ENCODE measurements around the gene VMP1. TPM values are rescaled to one million over a fixed set of nuclear protein-coding genes. Genes with fewer than 3 reads are reported as not detected.

VMP1 gene
- total RNA-seq: 53.8 and 62.6 TPM in 2 replicates
- long read RNA-seq, full-length matches to known transcripts: 270 of 325 reads
- long read RNA-seq, partial matches to known transcripts: 11 of 325 reads
- long read RNA-seq, other reads (novel, unspliced or antisense): 44 of 325 reads

DNA sequence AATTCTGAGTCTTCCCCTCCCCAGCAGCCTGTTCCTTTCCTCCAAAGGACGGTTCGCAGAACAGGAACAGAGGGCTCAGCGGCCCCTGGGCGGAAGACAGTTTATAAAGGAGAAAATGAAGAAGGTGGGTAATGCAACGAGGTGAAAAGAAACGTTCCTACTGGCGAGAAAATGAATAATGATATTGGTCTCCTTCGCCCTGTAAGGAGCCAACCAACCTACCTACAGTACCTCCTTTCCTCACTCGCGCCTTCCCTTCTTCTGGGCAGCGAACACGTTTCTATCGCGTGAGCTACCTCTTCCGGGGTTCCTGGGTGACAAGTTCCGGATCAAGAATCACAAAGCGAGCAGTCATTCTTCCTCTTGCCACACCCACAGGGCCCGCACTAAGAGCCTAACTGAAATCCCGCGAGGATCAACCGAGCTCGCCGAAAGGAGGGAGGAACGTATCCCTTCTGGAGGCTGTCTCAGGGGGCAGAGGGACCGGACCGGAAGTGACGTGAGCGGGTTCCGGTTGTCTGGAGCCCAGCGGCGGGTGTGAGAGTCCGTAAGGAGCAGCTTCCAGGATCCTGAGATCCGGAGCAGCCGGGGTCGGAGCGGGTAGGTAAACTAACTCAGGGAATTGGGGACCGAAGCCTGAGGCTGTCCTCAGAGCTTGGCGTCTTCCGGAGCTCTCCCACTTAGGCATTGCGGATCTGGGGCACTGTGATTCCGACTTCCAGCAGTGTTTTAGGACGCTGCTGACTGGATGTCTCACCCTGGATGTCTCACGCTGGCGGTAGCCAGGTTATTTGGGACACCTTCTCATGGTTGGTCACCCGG lies at the start of gene VMP1, which contains the start of gene PTRH2:
VMP1 (plus strand) TSS at position 506 of the 822 bp plus-strand sequence. CDS start 23,793 bp downstream, outside the sequence.
PTRH2 (minus strand) TSS at position 282 of the 822 bp plus-strand sequence. CDS start 9,452 bp downstream, outside the sequence.
- no peaks in the 10 kb centered on the region for H3K27me3 Mint-ChIP-seq (ENCODE audit: low read depth)
- DNase-seq (ENCODE audit: low read depth, low spot score): peak; percentile 93
- TF ChIP-seq, protein P1, sequence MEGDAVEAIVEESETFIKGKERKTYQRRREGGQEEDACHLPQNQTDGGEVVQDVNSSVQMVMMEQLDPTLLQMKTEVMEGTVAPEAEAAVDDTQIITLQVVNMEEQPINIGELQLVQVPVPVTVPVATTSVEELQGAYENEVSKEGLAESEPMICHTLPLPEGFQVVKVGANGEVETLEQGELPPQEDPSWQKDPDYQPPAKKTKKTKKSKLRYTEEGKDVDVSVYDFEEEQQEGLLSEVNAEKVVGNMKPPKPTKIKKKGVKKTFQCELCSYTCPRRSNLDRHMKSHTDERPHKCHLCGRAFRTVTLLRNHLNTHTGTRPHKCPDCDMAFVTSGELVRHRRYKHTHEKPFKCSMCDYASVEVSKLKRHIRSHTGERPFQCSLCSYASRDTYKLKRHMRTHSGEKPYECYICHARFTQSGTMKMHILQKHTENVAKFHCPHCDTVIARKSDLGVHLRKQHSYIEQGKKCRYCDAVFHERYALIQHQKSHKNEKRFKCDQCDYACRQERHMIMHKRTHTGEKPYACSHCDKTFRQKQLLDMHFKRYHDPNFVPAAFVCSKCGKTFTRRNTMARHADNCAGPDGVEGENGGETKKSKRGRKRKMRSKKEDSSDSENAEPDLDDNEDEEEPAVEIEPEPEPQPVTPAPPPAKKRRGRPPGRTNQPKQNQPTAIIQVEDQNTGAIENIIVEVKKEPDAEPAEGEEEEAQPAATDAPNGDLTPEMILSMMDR (conservative IDR thresholded peaks at IDR 0.05): no peak

DNA sequence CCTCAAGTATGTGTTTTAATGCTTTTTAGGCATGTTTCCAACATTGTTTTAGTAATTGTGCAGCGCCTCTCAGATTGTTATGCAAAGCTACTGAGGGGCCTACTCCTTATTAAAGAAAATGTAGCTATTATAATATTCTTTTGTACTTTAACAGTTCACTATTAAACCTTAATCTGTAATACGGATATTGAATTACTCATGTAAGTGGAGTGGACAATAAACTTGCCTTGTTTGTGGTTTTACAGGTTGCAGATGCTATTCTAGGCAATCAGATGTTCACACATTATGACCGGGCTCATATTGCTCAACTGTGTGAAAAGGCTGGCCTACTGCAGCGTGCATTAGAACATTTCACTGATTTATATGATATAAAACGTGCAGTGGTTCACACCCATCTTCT lies 41.2 kb upstream of the VMP1 start:
- no peaks in the 10 kb centered on the region for H3K4me1 Mint-ChIP-seq
- no peak for DNase-seq (ENCODE audit: low read depth, low spot score)
- TF ChIP-seq, protein P1 (conservative IDR thresholded peaks at IDR 0.05): no peak
- H3K27me3 Mint-ChIP-seq (ENCODE audit: low read depth): no peaks in the 10 kb centered on the region
- no peaks in the 10 kb centered on the region for H3K9me3 Mint-ChIP-seq
- H3K36me3 Mint-ChIP-seq (ENCODE audit: low read depth): peaks cover 3% of the 10 kb centered on the region
- H3K27ac Mint-ChIP-seq (ENCODE audit: unreplicated experiment): no peak overlapping the region
- H3K4me3 Mint-ChIP-seq: no peak overlapping the region

More for the DNA sequence above, at the start of gene VMP1, which contains the start of gene PTRH2:
- peak within 1 kb of the TSS; percentile 95 for H3K4me3 Mint-ChIP-seq
- H3K36me3 Mint-ChIP-seq (ENCODE audit: low read depth): peaks cover 6% of the 10 kb centered on the region
- H3K9me3 Mint-ChIP-seq: no peaks in the 10 kb centered on the region
- H3K4me1 Mint-ChIP-seq: peaks cover 43% of the 10 kb centered on the region
- H3K27ac Mint-ChIP-seq (ENCODE audit: unreplicated experiment): peak within 1 kb of the TSS; percentile 98

DNA sequence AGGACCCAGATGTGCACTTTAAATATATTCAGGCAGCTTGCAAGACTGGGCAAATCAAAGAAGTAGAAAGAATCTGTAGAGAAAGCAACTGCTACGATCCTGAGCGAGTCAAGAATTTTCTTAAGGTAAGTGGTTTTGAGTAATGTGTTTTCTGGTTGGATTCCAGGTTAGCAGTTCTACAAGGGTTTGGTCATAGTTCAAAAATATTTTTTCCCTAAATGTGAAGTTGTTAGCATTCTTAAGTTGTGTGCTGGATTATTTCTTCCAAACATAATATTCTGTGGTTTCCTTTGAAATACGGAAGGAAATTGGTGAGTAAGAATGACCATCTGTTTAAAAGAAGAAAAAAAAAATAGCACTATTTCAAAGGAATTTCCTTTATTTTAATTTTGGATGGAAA lies 38.6 kb upstream of the VMP1 start:
- no peak for DNase-seq (ENCODE audit: low read depth, low spot score)
- Mint-ChIP-seq H3K27me3 (ENCODE audit: low read depth) (no peaks in the 10 kb centered on the region), H3K27ac (ENCODE audit: unreplicated experiment) (no peak overlapping the region), H3K4me1 (no peaks in the 10 kb centered on the region), H3K36me3 (ENCODE audit: low read depth) (no peaks in the 10 kb centered on the region), H3K4me3 (no peak overlapping the region), H3K9me3 (no peaks in the 10 kb centered on the region)
- TF ChIP-seq, protein P1 (conservative IDR thresholded peaks at IDR 0.05): no peak

DNA sequence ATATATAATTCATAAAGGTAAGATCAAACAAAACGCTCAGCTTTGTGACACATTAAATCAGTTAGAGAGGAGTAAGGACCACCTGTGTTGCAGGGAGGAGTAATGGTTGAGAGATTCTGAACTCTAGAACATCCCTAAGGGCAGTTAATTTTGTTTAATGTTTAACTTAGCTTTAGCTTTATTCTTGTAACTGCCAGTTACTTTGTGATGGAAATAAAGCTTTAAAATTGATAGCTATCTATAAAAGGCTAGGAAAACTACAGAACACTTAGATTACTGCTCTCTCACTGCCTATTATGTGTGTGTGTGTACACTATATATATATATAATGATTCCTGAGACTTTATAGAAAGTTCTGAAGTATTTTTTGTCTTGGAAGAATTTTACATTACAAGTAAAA lies 38.0 kb upstream of the VMP1 start:
- Mint-ChIP-seq H3K36me3 (ENCODE audit: low read depth) (no peaks in the 10 kb centered on the region), H3K27ac (ENCODE audit: unreplicated experiment) (no peak overlapping the region), H3K9me3 (no peaks in the 10 kb centered on the region), H3K27me3 (ENCODE audit: low read depth) (no peaks in the 10 kb centered on the region), H3K4me3 (no peak overlapping the region), H3K4me1 (no peaks in the 10 kb centered on the region)
- no peak for DNase-seq (ENCODE audit: low read depth, low spot score)
- TF ChIP-seq, protein P1 (conservative IDR thresholded peaks at IDR 0.05): no peak

DNA sequence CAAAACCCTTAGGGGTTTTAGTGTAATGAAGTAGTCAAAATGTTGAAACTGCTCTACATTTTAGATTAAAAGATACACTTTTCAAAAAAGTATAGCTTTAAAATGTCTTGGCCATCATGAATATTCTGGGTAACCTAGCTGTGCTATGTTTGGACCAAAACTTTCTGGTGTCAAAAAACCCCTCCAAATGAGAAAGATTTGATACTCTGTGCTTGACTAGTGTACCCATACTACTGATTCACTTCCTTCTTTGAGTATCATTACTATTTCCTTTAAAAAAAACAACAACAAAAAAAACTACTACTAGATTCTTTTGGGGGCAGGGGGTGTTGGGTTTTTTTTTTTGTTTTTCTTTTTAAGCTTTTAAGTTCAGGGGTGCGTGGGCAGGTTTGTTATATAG lies 37.5 kb upstream of the VMP1 start:
- no peaks in the 10 kb centered on the region for H3K36me3 Mint-ChIP-seq (ENCODE audit: low read depth)
- no peak for DNase-seq (ENCODE audit: low read depth, low spot score)
- no peaks in the 10 kb centered on the region for H3K4me1 Mint-ChIP-seq
- H3K27ac Mint-ChIP-seq (ENCODE audit: unreplicated experiment): no peak overlapping the region
- no peaks in the 10 kb centered on the region for H3K9me3 Mint-ChIP-seq
- H3K27me3 Mint-ChIP-seq (ENCODE audit: low read depth): no peaks in the 10 kb centered on the region
- H3K4me3 Mint-ChIP-seq: no peak overlapping the region
- TF ChIP-seq, protein P1 (conservative IDR thresholded peaks at IDR 0.05): no peak

Data from neural crest cell (in vitro differentiated cells).